NCI-H1105 treated with DMSO at 0.1 percent for 48 hours (cell line): ENCODE data around the gene ALG13.
"Not testable (repeated sequence)": the region's sequence is repeated elsewhere in the genome, so short reads cannot be mapped to it uniquely, and the experiment has no call there.

ENCODE experiments used
- DNase-seq: peaks from one replicate; lab custom pipeline; 2025; lab: John Stamatoyannopoulos, UW

The ALG13 gene

DNA sequence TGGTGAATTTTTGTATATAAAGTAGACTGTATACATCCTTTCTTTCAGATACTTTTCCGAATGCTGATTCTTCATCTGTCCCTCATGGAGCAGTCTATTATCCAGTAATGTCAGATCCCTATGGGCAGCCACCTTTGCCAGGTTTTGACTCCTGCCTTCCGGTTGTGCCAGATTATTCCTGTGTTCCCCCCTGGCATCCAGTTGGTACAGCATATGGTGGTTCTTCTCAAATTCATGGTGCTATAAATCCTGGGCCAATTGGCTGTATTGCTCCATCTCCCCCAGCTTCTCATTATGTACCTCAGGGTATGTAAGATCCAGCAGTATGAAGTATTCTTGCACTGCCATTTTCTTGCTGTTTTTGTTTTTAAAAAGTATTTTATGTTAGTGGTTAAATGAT is 78.7 kb downstream of the ALG13 start:
- DNase-seq = no peak

DNA sequence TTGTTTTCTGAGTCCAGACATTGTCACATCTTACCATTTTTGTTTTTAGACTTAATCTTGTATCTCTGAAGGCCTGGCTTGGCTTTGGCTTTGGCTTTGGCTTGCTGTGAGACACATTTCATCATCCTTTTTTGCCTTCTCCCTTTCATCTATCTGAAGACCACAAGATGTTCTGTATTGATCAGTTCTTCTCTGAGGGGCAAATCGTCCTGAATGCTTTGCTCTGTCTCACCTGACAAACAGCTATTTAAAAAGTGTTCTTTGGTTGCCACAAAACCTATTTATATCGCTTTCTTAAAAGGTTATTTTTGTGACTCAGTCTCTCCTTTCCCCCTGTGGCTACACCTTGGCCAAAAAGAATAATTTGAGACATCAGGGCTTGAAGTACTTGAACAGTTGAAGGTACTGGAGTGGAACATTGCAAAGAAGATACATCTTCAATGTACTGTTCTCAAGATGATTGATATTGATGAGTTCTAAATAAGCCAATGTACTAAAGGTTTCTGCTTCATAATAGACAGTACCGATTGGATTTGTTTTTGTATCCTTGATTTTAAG is 80.7 kb downstream of the ALG13 start:
- no peak for DNase-seq

DNA sequence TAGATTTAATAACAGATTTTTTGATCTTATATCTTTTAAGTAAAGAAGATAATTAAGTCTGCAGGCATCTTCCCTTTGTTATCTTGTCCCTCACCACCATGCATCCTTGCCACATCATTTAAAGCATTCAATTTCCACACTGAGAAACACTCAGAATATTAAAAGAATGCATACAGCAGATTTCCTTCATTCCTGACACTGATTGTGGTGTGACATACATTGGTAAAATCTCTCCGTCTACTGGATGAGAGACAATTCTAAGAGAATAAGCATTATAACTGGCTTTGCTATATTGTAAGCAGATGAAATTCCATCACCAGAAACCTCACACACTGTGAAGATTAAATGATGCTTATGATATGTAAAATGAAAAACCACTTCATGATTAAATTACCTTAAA is 97.6 kb downstream of the ALG13 start:
- no peak for DNase-seq

DNA sequence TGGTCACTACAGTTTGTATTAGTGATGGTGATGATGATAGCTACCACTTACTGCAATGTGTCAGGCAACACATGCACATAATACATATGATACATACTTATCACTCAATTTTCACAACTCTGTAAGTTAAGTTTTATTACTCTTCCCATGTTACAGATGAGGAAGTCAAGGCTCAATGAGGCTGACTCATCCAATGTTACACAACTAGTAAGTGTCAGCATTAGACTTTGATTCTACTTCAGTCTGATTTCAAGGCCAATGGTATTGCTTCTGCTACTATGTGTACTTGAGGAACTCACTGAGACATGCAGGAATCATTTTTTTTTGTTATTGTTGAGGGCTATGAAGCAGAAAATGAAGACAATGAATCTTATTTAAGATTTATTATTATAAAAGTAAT is 98.6 kb downstream of the ALG13 start:
- no peak for DNase-seq

DNA sequence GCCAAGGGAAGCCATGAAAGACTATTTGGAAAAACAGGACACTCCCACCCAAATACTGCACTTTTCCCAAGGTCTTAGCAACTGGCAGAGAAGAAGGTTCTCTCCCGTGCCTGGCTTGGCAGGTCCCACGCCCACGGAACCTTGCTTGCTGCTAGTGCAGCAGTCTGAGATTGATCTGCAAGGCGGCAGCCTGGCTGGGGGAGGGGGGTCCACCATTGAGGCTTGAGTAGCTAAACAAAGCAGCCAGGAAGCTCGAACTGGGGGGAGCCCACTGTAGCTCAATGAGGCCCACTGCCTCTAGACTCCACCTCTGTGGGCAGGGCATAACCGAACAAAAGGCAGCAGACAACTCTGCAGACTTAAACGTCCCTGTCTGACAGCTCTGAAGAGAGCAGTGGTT is 103.7 kb downstream of the ALG13 start:
- no peak for DNase-seq

DNA sequence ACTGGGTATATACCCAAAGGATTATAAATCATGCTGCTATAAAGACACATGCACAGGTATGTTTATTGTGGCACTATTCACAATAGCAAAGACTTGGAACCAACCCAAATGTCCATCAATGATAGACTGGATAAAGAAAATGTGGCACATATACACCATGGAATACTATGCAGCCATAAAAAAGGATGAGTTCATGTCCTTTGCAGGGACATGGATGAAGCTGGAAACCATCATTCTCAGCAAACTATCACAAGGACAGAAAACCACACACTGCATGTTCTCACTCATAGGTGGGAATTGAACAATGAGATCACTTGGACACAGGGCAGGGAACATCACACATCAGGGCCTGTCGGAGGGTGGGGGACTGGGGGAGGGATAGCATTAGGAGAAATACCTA is 109.1 kb downstream of the ALG13 start:
- DNase-seq = not testable (repeated sequence)
